Muscle layer of colon (tissue), 2 donors: ENCODE measurements around the gene PPM1E.

ENCODE experiments used
- H3K27ac ChIP-seq: one replicate; pipeline ENCODE4 v1.7.0; 2013; ENCODE audit warnings: low read depth, mild to moderate bottlenecking, low read length, moderate library complexity
- H3K27me3 ChIP-seq, 2 donors: one replicate each; pipeline ENCODE4 v1.7.0; 2013; ENCODE audit warnings: low read length in 2 of 2, mild to moderate bottlenecking in 2 of 2; ENCODE audit not compliant: insufficient read depth in 2 of 2, control insufficient read depth in 1 of 2
- H3K36me3 ChIP-seq: one replicate; pipeline ENCODE4 v1.7.0; 2013; ENCODE audit warnings: mild to moderate bottlenecking, low read length; ENCODE audit not compliant: insufficient read depth
- H3K4me1 ChIP-seq: one replicate; pipeline ENCODE4 v1.7.0; 2013; ENCODE audit warnings: mild to moderate bottlenecking, low read length; ENCODE audit not compliant: insufficient read depth
- H3K4me3 ChIP-seq, 2 donors: one replicate each; pipeline ENCODE4 v1.7.0; 2013; ENCODE audit warnings: low read length in 2 of 2, low read depth in 1 of 2, mild to moderate bottlenecking in 1 of 2, moderate library complexity in 1 of 2
- H3K9ac ChIP-seq: one replicate; pipeline ENCODE4 v1.7.0; 2013; ENCODE audit warnings: low read length
- H3K9me3 ChIP-seq: one replicate; pipeline ENCODE4 v1.7.0; 2013; ENCODE audit warnings: mild to moderate bottlenecking, low read length
- donor health status: abdominal sarcoma.
- donor health status: Adenocarcinoma of cecum.

Gene PPM1E

GRCh38 chr17:59026176-59026939 is 270.7 kb downstream of the PPM1E start:
- Histone ChIP-seq H3K27me3 (no peaks in the 10 kb centered on the region), H3K4me3 (no peak overlapping the region), H3K27ac (no peak overlapping the region), H3K4me1 (peaks cover 6% of the 10 kb centered on the region), H3K9me3 (no peaks in the 10 kb centered on the region), H3K36me3 (peaks cover 14% of the 10 kb centered on the region), H3K9ac (no peak overlapping the region)

GRCh38 chr17:59027750-59028149 is 272.1 kb downstream of the PPM1E start:
- Histone ChIP-seq H3K27me3 (no peaks in the 10 kb centered on the region), H3K4me3 (no peak overlapping the region), H3K4me1 (peaks cover 6% of the 10 kb centered on the region), H3K9ac (no peak overlapping the region), H3K9me3 (no peaks in the 10 kb centered on the region), H3K27ac (no peak overlapping the region), H3K36me3 (peaks cover 16% of the 10 kb centered on the region)

- H3K4me3 ChIP-seq: no peak overlapping the region
- peaks cover 16% of the 10 kb centered on the region for H3K36me3 ChIP-seq
- H3K9me3 ChIP-seq: no peaks in the 10 kb centered on the region
- H3K4me1 ChIP-seq: peaks cover 6% of the 10 kb centered on the region
- H3K27me3 ChIP-seq: no peaks in the 10 kb centered on the region
- H3K27ac ChIP-seq: no peak overlapping the region
- H3K9ac ChIP-seq: no peak overlapping the region
Measured at GRCh38 chr17:59028328-59028727, 272.7 kb downstream of the PPM1E start.

GRCh38 chr17:59030811-59031210 is 275.2 kb downstream of the PPM1E start:
- Histone ChIP-seq H3K4me1 (peaks cover 6% of the 10 kb centered on the region), H3K9ac (no peak overlapping the region), H3K27ac (no peak overlapping the region), H3K27me3 (no peaks in the 10 kb centered on the region), H3K4me3 (no peak overlapping the region), H3K9me3 (no peaks in the 10 kb centered on the region), H3K36me3 (peaks cover 24% of the 10 kb centered on the region)
